ENCODE results near the gene HDDC2. TPM values are rescaled to one million over a fixed set of nuclear protein-coding genes. Genes with fewer than 3 reads are reported as not detected.

Gene HDDC2
- total and polyA plus RNA-seq, 11 donors = 70.2 to 170 (median 92.6) TPM

GRCh38 chr6:125269328-125269985 lies 32.3 kb downstream of the HDDC2 start:
- WGBS, 4 donors = 94 to 99% (median 96%) methylated on average over 5 to 7 of the region's 7 CpGs
- DNase-seq (no peak), ATAC-seq (no peak)
- intact Hi-C loops (cut with DNase I) = no loop called here
- no peak for TF ChIP-seq CTCF (IDR thresholded peaks at IDR 0.05)
- no peak for TF ChIP-seq POLR2A (IDR thresholded peaks at IDR 0.05)
- no peaks in the 10 kb centered on the region for H3K27me3 ChIP-seq
- H3K4me1 ChIP-seq = peaks cover 0 to 9% (median 4%) of the 10 kb centered on the region in 12 donors
- no peak overlapping the region for H3K4me3 ChIP-seq
- H3K9me3 ChIP-seq = no peaks in the 10 kb centered on the region
- peaks cover 0 to 29% (median 12%) of the 10 kb centered on the region in 9 donors for H3K36me3 ChIP-seq
- no peak overlapping the region for H3K27ac ChIP-seq

GRCh38 chr6:125268765-125269164 lies 33.0 kb downstream of the HDDC2 start:
- Histone ChIP-seq H3K4me1 (peaks cover 0 to 4% (median under 1%) of the 10 kb centered on the region in 12 donors), H3K4me3 (no peak overlapping the region), H3K27ac (no peak overlapping the region), H3K9me3 (no peaks in the 10 kb centered on the region), H3K36me3 (peaks cover 0 to 23% (median 8%) of the 10 kb centered on the region in 9 donors), H3K27me3 (no peaks in the 10 kb centered on the region)
- intact Hi-C loops (cut with DNase I) = no loop called here
- 97 to 99% (median 98%) methylated on average over 4 of the region's 4 CpGs for WGBS, 4 donors
- DNase-seq (no peak), ATAC-seq (no peak)
- no peak for TF ChIP-seq POLR2A (IDR thresholded peaks at IDR 0.05)
- no peak for TF ChIP-seq CTCF (IDR thresholded peaks at IDR 0.05)

- Histone ChIP-seq H3K36me3 (peaks cover 0 to 15% (median 8%) of the 10 kb centered on the region in 9 donors), H3K4me1 (peaks cover 0 to 3% (median 0%) of the 10 kb centered on the region in 12 donors), H3K9me3 (no peaks in the 10 kb centered on the region), H3K27me3 (no peaks in the 10 kb centered on the region), H3K27ac (no peak overlapping the region), H3K4me3 (no peak overlapping the region)
- DNase-seq (no peak), ATAC-seq (peak in 3 of 4 donors; percentile 23 to 42 (median 36))
- 83 to 96% (median 87%) methylated on average over 10 to 12 of the region's 12 CpGs for WGBS, 4 donors
- TF ChIP-seq CTCF (IDR thresholded peaks at IDR 0.05) = no peak
- intact Hi-C loops (cut with DNase I) = no loop called here
These were observed 33.8 kb downstream of the HDDC2 start for GRCh38 chr6:125267806-125268523.

GRCh38 chr6:125264476-125264875 lies 37.3 kb downstream of the HDDC2 start:
- Histone ChIP-seq H3K27ac (no peak overlapping the region), H3K9me3 (no peaks in the 10 kb centered on the region), H3K4me1 (peaks cover 0 to 4% (median 0%) of the 10 kb centered on the region in 12 donors), H3K36me3 (peaks cover 0 to 10% (median 0%) of the 10 kb centered on the region in 9 donors), H3K4me3 (no peak overlapping the region), H3K27me3 (no peaks in the 10 kb centered on the region)
- WGBS, 4 donors = 73 to 95% (median 86%) methylated on average over 4 of the region's 4 CpGs
- DNase-seq = no peak
- TF ChIP-seq CTCF (IDR thresholded peaks at IDR 0.05) (no peak), POLR2A (IDR thresholded peaks at IDR 0.05) (no peak)
- intact Hi-C loops (cut with DNase I) = no loop called here
- no peak for ATAC-seq

Data from heart left ventricle (tissue), 16 donors.